Right lobe of liver (tissue), 4 donors: Measurements from ENCODE around the gene SMG7.

ENCODE experiments used
- POLR2A ChIP-seq: fragments of 450-650 bp; IDR thresholded peaks from one replicate; pipeline ENCODE4 v1.6.1; 2017; ENCODE audit warnings: antibody characterized with exemption, mild to moderate bottlenecking
- TF ChIP-seq, protein P1 (sequence below), 4 donors: fragments of 200-600 bp in 3 of 4; fragments of 450-650 bp in 1 of 4; IDR thresholded peaks; one replicate each; pipeline versions ENCODE4 v1.5.1 to v1.8.0; 2016 to 2022; ENCODE audit warnings: antibody characterized with exemption in 4 of 4, mild to moderate bottlenecking in 2 of 4
- donor health status: DM: no; HTN: no; CAD: no.
- donor health status: DM: no; HTN: no; CAD: no.
- donor health status: DM: no; HTN: yes; CAD: no.

- TF ChIP-seq, protein P1, sequence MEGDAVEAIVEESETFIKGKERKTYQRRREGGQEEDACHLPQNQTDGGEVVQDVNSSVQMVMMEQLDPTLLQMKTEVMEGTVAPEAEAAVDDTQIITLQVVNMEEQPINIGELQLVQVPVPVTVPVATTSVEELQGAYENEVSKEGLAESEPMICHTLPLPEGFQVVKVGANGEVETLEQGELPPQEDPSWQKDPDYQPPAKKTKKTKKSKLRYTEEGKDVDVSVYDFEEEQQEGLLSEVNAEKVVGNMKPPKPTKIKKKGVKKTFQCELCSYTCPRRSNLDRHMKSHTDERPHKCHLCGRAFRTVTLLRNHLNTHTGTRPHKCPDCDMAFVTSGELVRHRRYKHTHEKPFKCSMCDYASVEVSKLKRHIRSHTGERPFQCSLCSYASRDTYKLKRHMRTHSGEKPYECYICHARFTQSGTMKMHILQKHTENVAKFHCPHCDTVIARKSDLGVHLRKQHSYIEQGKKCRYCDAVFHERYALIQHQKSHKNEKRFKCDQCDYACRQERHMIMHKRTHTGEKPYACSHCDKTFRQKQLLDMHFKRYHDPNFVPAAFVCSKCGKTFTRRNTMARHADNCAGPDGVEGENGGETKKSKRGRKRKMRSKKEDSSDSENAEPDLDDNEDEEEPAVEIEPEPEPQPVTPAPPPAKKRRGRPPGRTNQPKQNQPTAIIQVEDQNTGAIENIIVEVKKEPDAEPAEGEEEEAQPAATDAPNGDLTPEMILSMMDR (IDR thresholded peaks at IDR 0.05), result no peak
- no peak for TF ChIP-seq POLR2A
Measured at GRCh38 chr1:183600634-183601033, 128.3 kb downstream of the SMG7 start.
